HCT116 (cell line): ENCODE data around the gene FCER1A. TPM values are rescaled to one million over a fixed set of nuclear protein-coding genes. Genes with fewer than 3 reads are reported as not detected.
"Not testable (repeated sequence)": the region's sequence is repeated elsewhere in the genome, so short reads cannot be mapped to it uniquely, and the experiment has no call there.

ENCODE experiments used
- ATAC-seq: fragments of 200-7000 bp; cut with Tn5 transposase; 2 replicates; pipeline ENCODE4 v1.9.1; 2020; ENCODE audit warnings: mild to moderate bottlenecking, moderate library complexity
- BruUV-seq: library from RNA; stranded (reverse); fragments of 400-500 nt; replicated peaks from 2 replicates; lab custom pipeline; 2021; lab: Mats Ljungman, UMichigan
- CTCF ChIA-PET: fragments of 300-600 bp; sonication (Branson Sonifier 250); formaldehyde crosslinking; loops from one replicate; lab custom pipeline; 2021; ENCODE audit warnings: antibody characterized with exemption; lab: Charles Lee
- POLR2A ChIA-PET: fragments of 300-600, 350-600 bp; sonication (Branson Sonifier 250); formaldehyde crosslinking; loops from one replicate; lab custom pipeline; 2021; ENCODE audit warnings: antibody characterized with exemption; lab: Charles Lee
- RAD21 ChIA-PET, 2 experiments: fragments of 300-600 bp; sonication (Branson Sonifier 250); formaldehyde crosslinking; loops; one replicate each; lab custom pipeline; 2023; ENCODE audit warnings: low total read pairs in 2 of 2; ENCODE audit not compliant: uncharacterized antibody in 2 of 2, unreplicated experiment in 2 of 2, low non-redundant PET in 1 of 2; lab: Charles Lee
- DNase-seq: peaks from one replicate; pipeline ENCODE4 v3.0.0-alpha.2; 2010; ENCODE audit warnings: low read depth, low spot score
- H2AFZ ChIP-seq: fragments of 200-600 bp; shearing (Covaris generic), sonication (generic); 2 replicates; pipeline ENCODE4 v1.6.1; 2017; ENCODE audit warnings: low read depth, mixed run types, mixed read lengths, antibody characterized with exemption, low read length; ENCODE audit not compliant: poor library complexity, severe bottlenecking
- H3K27ac ChIP-seq: 2 replicates; pipeline ENCODE4 v1.5.1; 2012; ENCODE audit warnings: low read depth, low read length
- H3K27me3 ChIP-seq: fragments of 200-600 bp; sonication (generic); 2 replicates; pipeline ENCODE4 v1.6.1; 2016; ENCODE audit warnings: mixed run types, low read length, mixed read lengths; ENCODE audit not compliant: insufficient read depth
- H3K36me3 ChIP-seq, 2 experiments: fragments of 200-500 bp in 1 of 2; fragments of 200-600 bp in 1 of 2; sonication (Bioruptor generic) in 1 of 2; sonication (generic) in 1 of 2; 2 replicates each; pipeline versions ENCODE4 v1.5.1 to v1.6.1; 2014 to 2016; ENCODE audit warnings: low read length in 2 of 2, inconsistent platforms in 1 of 2, mixed read lengths in 1 of 2, mixed run types in 1 of 2; ENCODE audit not compliant: insufficient read depth in 2 of 2, control insufficient read depth in 1 of 2
- H3K4me1 ChIP-seq, 2 experiments: fragments of 200-600 bp in 1 of 2; sonication (generic) in 1 of 2; 2 replicates each; pipeline versions ENCODE4 v1.5.1 to v1.6.1; 2012 to 2017; ENCODE audit warnings: low read length in 2 of 2, inconsistent platforms in 1 of 2, mild to moderate bottlenecking in 1 of 2, mixed read lengths in 1 of 2, mixed run types in 1 of 2, moderate library complexity in 1 of 2; ENCODE audit not compliant: insufficient read depth in 2 of 2, control insufficient read depth in 1 of 2
- H3K4me2 ChIP-seq: fragments of 200-600 bp; sonication (generic); 2 replicates; pipeline ENCODE4 v1.6.1; 2017; ENCODE audit warnings: mixed run types, low read length, mixed read lengths
- H3K4me3 ChIP-seq, 2 experiments: fragments of 200-600 bp in 1 of 2; sonication (generic) in 1 of 2; replicated peaks in 1 of 2; 2 replicates each; pipeline ENCODE4 v1.5.1; 2011 to 2016; ENCODE audit warnings: low read length in 2 of 2, control low read depth in 1 of 2, low read depth in 1 of 2, mild to moderate bottlenecking in 1 of 2, mixed read lengths in 1 of 2, mixed run types in 1 of 2
- H3K79me2 ChIP-seq: fragments of 200-600 bp; sonication (generic); 2 replicates; pipeline ENCODE4 v1.6.1; 2017; ENCODE audit warnings: mild to moderate bottlenecking, mixed run types, low read length, moderate library complexity, mixed read lengths; ENCODE audit not compliant: insufficient read depth
- H3K9ac ChIP-seq: fragments of 200-600 bp; sonication (generic); 2 replicates; pipeline ENCODE4 v1.6.1; 2016; ENCODE audit warnings: low read length, mixed read lengths
- H3K9me2 ChIP-seq: fragments of 200-600 bp; sonication (generic), shearing (Covaris generic); 2 replicates; pipeline ENCODE4 v1.6.1; 2017; ENCODE audit warnings: mixed run types, mild to moderate bottlenecking, moderate library complexity; ENCODE audit not compliant: insufficient read depth
- H3K9me3 ChIP-seq, 2 experiments: fragments of 200-500 bp in 1 of 2; fragments of 200-600 bp in 1 of 2; sonication (Bioruptor generic) in 1 of 2; sonication (generic) in 1 of 2; 2 replicates each; pipeline ENCODE4 v1.6.1; 2014 to 2017; ENCODE audit warnings: low read length in 2 of 2, mixed read lengths in 2 of 2, inconsistent platforms in 1 of 2, low read depth in 1 of 2, mild to moderate bottlenecking in 1 of 2, mixed run types in 1 of 2, moderate library complexity in 1 of 2; ENCODE audit not compliant: control insufficient read depth in 1 of 2, insufficient read depth in 1 of 2
- H4K20me1 ChIP-seq: fragments of 200-600 bp; sonication (generic), shearing (Covaris generic); 2 replicates; pipeline ENCODE4 v1.6.1; 2017; ENCODE audit warnings: mixed run types, mild to moderate bottlenecking, moderate library complexity; ENCODE audit not compliant: insufficient read depth
- CBX3 ChIP-seq: IDR thresholded peaks from 2 replicates; pipeline ENCODE4 v1.6.1; 2012; ENCODE audit warnings: low read depth
- CTCF ChIP-seq, 3 experiments: fragments of 200-600 bp in 1 of 3; sonication (generic) in 1 of 3; IDR thresholded peaks in 2 of 3; conservative IDR thresholded peaks in 1 of 3; 2 replicates each; pipeline ENCODE4 v1.5.1; 2012 to 2017; ENCODE audit warnings: low read depth in 2 of 3, low read length in 2 of 3, antibody characterized with exemption in 1 of 3, borderline replicate concordance in 1 of 3, control low read depth in 1 of 3, mild to moderate bottlenecking in 1 of 3, mixed read lengths in 1 of 3, mixed run types in 1 of 3, moderate library complexity in 1 of 3; ENCODE audit not compliant: insufficient read depth in 1 of 3
- JUND ChIP-seq: IDR thresholded peaks from 2 replicates; pipeline ENCODE4 v1.6.1; 2012
- POLR2A ChIP-seq: IDR thresholded peaks from 2 replicates; pipeline ENCODE4 v1.7.0; 2011; ENCODE audit warnings: borderline replicate concordance; ENCODE audit not compliant: insufficient read depth, insufficient read length; ENCODE audit errors: extremely low read depth
- RAD21 ChIP-seq: IDR thresholded peaks from 2 replicates; pipeline ENCODE4 v1.6.1; 2012; ENCODE audit warnings: low read depth, mild to moderate bottlenecking
- ZBTB33 ChIP-seq: IDR thresholded peaks from 2 replicates; pipeline ENCODE4 v1.6.1; 2011; ENCODE audit warnings: mild to moderate bottlenecking, low read length, moderate library complexity; ENCODE audit not compliant: insufficient replicate concordance; ENCODE audit errors: extremely low read depth
- intact Hi-C: fragments of 100-400 bp; cut with micrococcal nuclease; formaldehyde crosslinking; loops from 2 replicates; pipeline ENCODE4 v1.10.0; 2022
- total RNA-seq: library from RNA; stranded (reverse); gene quantifications from one replicate; pipeline ENCODE4 v1.2.1, GENCODE V29; 2021; ENCODE audit not compliant: unreplicated experiment

FCER1A gene
- total RNA-seq, 1 experiment from 2014 or later = not detected

GRCh38 chr1:159342761-159343425, 40.8 kb downstream of the FCER1A start (continued):
- TF ChIP-seq JUND = no peak
- TF ChIP-seq, all 23 proteins: peak for 0

GRCh38 chr1:159349374-159349773, 47.2 kb downstream of the FCER1A start:
- RAD21 ChIA-PET, H3K36me3 ChIP-seq, DNase-seq, intact Hi-C loops, H2AFZ ChIP-seq, ATAC-seq, CTCF ChIA-PET, H3K4me3 ChIP-seq, H3K9me3 ChIP-seq, H3K27me3 ChIP-seq, H3K4me1 ChIP-seq, H3K9ac ChIP-seq, POLR2A ChIA-PET, H4K20me1 ChIP-seq, H3K27ac ChIP-seq, H3K79me2 ChIP-seq, BruUV-seq, H3K9me2 ChIP-seq, H3K4me2 ChIP-seq: not testable (repeated sequence)

- POLR2A ChIA-PET = no interaction called here
- TF ChIP-seq ZBTB33 (no peak), POLR2A (no peak), CBX3 (no peak), CTCF (IDR thresholded peaks at IDR 0.05 in 2 of 3, conservative IDR thresholded peaks at IDR 0.05 in 1 of 3; ENCODE audit: borderline replicate concordance in 1 of 3, insufficient read depth in 1 of 3, low read depth in 2 of 3, low read length in 2 of 3) (no peak), RAD21 (no peak)
- TF ChIP-seq, all 23 proteins: peak for 0
- Histone ChIP-seq H2AFZ (no peak overlapping the region), H3K79me2 (no peaks in the 10 kb centered on the region), H3K4me3 (no peak overlapping the region), H4K20me1 (no peaks in the 10 kb centered on the region), H3K27ac (no peak overlapping the region), H3K27me3 (no peaks in the 10 kb centered on the region), H3K9me2 (no peaks in the 10 kb centered on the region), H3K4me1 (no peaks in the 10 kb centered on the region), H3K4me2 (no peak overlapping the region), H3K9ac (no peak overlapping the region), H3K36me3 (no peaks in the 10 kb centered on the region), H3K9me3 (no peaks in the 10 kb centered on the region)
- intact Hi-C loops = no loop called here
- CTCF ChIA-PET = no interaction called here
- BruUV-seq = no TSS peak
- RAD21 ChIA-PET = no interaction called here
- no peak for DNase-seq
- no peak for ATAC-seq
These were observed 50.3 kb downstream of the FCER1A start for GRCh38 chr1:159352436-159352835.
